Neutrophil (primary cell): ENCODE results near the gene TARS3.
"Not testable (repeated sequence)": the region's sequence is repeated elsewhere in the genome, so short reads cannot be mapped to it uniquely, and the experiment has no call there.

Experiments
- H3K27ac ChIP-seq: fragments of 200-600 bp; sonication (generic); 2 replicates; pipeline ENCODE4 v1.5.1; 2016; ENCODE audit warnings: mild to moderate bottlenecking, moderate library complexity
- H3K27me3 ChIP-seq: fragments of 200-600 bp; sonication (generic); 2 replicates; pipeline ENCODE4 v1.6.0; 2016; ENCODE audit warnings: mild to moderate bottlenecking
- H3K36me3 ChIP-seq: fragments of 200-600 bp; sonication (generic); 2 replicates; pipeline ENCODE4 v1.5.1; 2017
- H3K4me1 ChIP-seq, 2 experiments: fragments of 200-600 bp in 1 of 2; sonication (generic) in 1 of 2; 1 replicate in 1 of 2; 2 replicates in 1 of 2; pipeline versions ENCODE4 v1.5.1 to v1.6.1; 2013 to 2016; ENCODE audit warnings: low read depth in 1 of 2, low read length in 1 of 2, mild to moderate bottlenecking in 1 of 2, moderate library complexity in 1 of 2; ENCODE audit not compliant: control insufficient read depth in 1 of 2, insufficient read depth in 1 of 2
- H3K4me3 ChIP-seq, 2 experiments: fragments of 200-600 bp in 1 of 2; sonication (generic) in 1 of 2; 1 replicate in 1 of 2; 2 replicates in 1 of 2; pipeline ENCODE4 v1.5.1; 2013 to 2016; ENCODE audit warnings: low read depth in 1 of 2, low read length in 1 of 2, mild to moderate bottlenecking in 1 of 2, moderate library complexity in 1 of 2
- H3K9me3 ChIP-seq: fragments of 200-600 bp; sonication (generic); 2 replicates; pipeline ENCODE4 v1.5.1; 2016
- CTCF ChIP-seq: fragments of 200-600 bp; sonication (generic); IDR thresholded peaks from 2 replicates; pipeline ENCODE4 v1.5.1; 2016; ENCODE audit warnings: antibody characterized with exemption

The TARS3 gene

GRCh38 chr15:101637919-101638318 is 86.4 kb downstream of the TARS3 start:
- Histone ChIP-seq H3K36me3 (peaks cover 12% of the 10 kb centered on the region), H3K9me3 (no peaks in the 10 kb centered on the region), H3K4me3 (no peak overlapping the region), H3K4me1 (peaks cover 26 to 28% of the 10 kb centered on the region in 2 experiments), H3K27me3 (no peaks in the 10 kb centered on the region), H3K27ac (no peak overlapping the region)
- TF ChIP-seq CTCF, result no peak

GRCh38 chr15:101637516-101637915 is 86.8 kb downstream of the TARS3 start:
- H3K27ac ChIP-seq, result no peak overlapping the region
- H3K4me3 ChIP-seq, result no peak overlapping the region
- no peak for TF ChIP-seq CTCF
- H3K4me1 ChIP-seq, result peaks cover 23 to 24% of the 10 kb centered on the region in 2 experiments
- no peaks in the 10 kb centered on the region for H3K9me3 ChIP-seq
- peaks cover 12% of the 10 kb centered on the region for H3K36me3 ChIP-seq
- no peaks in the 10 kb centered on the region for H3K27me3 ChIP-seq

- Histone ChIP-seq H3K4me1 (peaks cover 18 to 19% of the 10 kb centered on the region in 2 experiments), H3K27ac (no peak overlapping the region), H3K36me3 (peaks cover 12% of the 10 kb centered on the region), H3K4me3 (no peak overlapping the region), H3K27me3 (no peaks in the 10 kb centered on the region), H3K9me3 (no peaks in the 10 kb centered on the region)
- no peak for TF ChIP-seq CTCF
These were observed 87.2 kb downstream of the TARS3 start for GRCh38 chr15:101637038-101637437.

- Histone ChIP-seq H3K9me3 (no peaks in the 10 kb centered on the region), H3K27me3 (no peaks in the 10 kb centered on the region), H3K27ac (no peak overlapping the region), H3K4me1 (peaks cover 9 to 10% of the 10 kb centered on the region in 2 experiments), H3K36me3 (peaks cover 12% of the 10 kb centered on the region), H3K4me3 (no peak overlapping the region)
- TF ChIP-seq CTCF, result no peak
These were observed 88.1 kb downstream of the TARS3 start for GRCh38 chr15:101635944-101636727.

GRCh38 chr15:101633356-101633755 is 90.9 kb downstream of the TARS3 start:
- Histone ChIP-seq H3K27me3 (no peaks in the 10 kb centered on the region), H3K9me3 (no peaks in the 10 kb centered on the region), H3K36me3 (no peaks in the 10 kb centered on the region), H3K4me1 (no peaks in the 10 kb centered on the region), H3K4me3 (no peak overlapping the region), H3K27ac (no peak overlapping the region)
- no peak for TF ChIP-seq CTCF

- peaks cover 23% of the 10 kb centered on the region for H3K9me3 ChIP-seq
- H3K27me3 ChIP-seq, H3K27ac ChIP-seq, H3K4me1 ChIP-seq, H3K4me3 ChIP-seq, H3K36me3 ChIP-seq: not testable (repeated sequence)
These were observed 97.5 kb downstream of the TARS3 start for GRCh38 chr15:101626729-101627128.
